Measurements from ENCODE around the gene IRAK3.

DNA sequence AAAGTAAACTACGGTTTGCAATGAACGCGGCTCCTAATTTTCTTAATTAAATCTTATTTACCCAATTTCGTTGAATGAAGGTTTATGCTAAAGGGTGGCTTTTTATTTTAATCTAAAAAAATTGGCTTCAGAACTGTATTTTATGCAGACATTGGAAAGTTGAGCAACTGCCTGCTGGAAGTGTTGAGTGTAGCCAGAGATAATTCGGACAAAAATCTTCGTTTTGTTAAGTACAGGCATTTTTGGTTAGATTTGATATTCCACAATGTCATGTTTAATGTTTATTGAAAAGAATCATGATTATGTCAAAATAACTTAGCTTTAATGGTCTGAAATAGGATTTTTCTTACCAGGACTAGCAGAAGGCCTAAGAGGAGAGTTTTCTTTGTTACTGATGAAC, 875 bp downstream of the IRAK3 start:
- TF ChIP-seq, protein P1, sequence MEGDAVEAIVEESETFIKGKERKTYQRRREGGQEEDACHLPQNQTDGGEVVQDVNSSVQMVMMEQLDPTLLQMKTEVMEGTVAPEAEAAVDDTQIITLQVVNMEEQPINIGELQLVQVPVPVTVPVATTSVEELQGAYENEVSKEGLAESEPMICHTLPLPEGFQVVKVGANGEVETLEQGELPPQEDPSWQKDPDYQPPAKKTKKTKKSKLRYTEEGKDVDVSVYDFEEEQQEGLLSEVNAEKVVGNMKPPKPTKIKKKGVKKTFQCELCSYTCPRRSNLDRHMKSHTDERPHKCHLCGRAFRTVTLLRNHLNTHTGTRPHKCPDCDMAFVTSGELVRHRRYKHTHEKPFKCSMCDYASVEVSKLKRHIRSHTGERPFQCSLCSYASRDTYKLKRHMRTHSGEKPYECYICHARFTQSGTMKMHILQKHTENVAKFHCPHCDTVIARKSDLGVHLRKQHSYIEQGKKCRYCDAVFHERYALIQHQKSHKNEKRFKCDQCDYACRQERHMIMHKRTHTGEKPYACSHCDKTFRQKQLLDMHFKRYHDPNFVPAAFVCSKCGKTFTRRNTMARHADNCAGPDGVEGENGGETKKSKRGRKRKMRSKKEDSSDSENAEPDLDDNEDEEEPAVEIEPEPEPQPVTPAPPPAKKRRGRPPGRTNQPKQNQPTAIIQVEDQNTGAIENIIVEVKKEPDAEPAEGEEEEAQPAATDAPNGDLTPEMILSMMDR (IDR thresholded peaks at IDR 0.05; ENCODE audit: insufficient read depth, low read depth, low read length) = no peak
- no peak for TF ChIP-seq EZH2 (IDR thresholded peaks at IDR 0.05; ENCODE audit: insufficient read depth, low read length)
